Activated CD8-positive, alpha-beta memory T cell treated with anti-CD3 and anti-CD28 coated beads for 36 hours (primary cell): ENCODE data around the gene AFDN. TPM values are rescaled to one million over a fixed set of nuclear protein-coding genes. Genes with fewer than 3 reads are reported as not detected.

Experiments used
- CTCF ChIA-PET: fragments of 350-600 bp; sonication (Branson Sonifier 250); formaldehyde crosslinking; loops from one replicate; lab custom pipeline; 2021; ENCODE audit warnings: antibody characterized with exemption; lab: Charles Lee
- POLR2A ChIA-PET: fragments of 350-600 bp; sonication (Branson Sonifier 250); formaldehyde crosslinking; loops from one replicate; lab custom pipeline; 2021; ENCODE audit warnings: antibody characterized with exemption; lab: Charles Lee
- total RNA-seq, 2 experiments: library from RNA; stranded (reverse); gene quantifications; one replicate each; pipeline ENCODE4 v1.2.3, GENCODE V29; 2021

The AFDN gene
- 10 to 100 TPM; 25.5 to 29.6 TPM for total RNA-seq

- POLR2A ChIA-PET: no interaction called here
- CTCF ChIA-PET: no interaction called here
Measured at GRCh38 chr6:167826896-167827582, at the start of gene AFDN. TSS of gene AFDN (plus strand) at chr6:167826911. CDS start at chr6:167827133, 222 bp downstream.

- POLR2A ChIA-PET: no interaction called here
Measured at GRCh38 chr6:167778497-167779128, 48.1 kb upstream of the AFDN start.

GRCh38 chr6:167779129-167779992, 47.4 kb upstream of the AFDN start:
- CTCF ChIA-PET: interaction anchor here (0.5 kb wide), 1 partner anchor 40 kb away, joined by 3 read pairs; no protein-coding TSS in a partner anchor
- POLR2A ChIA-PET: no interaction called here

More at GRCh38 chr6:167778497-167779128, 48.1 kb upstream of the AFDN start:
- CTCF ChIA-PET: no interaction called here

- ChIA-PET POLR2A (no interaction called here), CTCF (interaction anchor here (0.5 kb wide), 1 partner anchor 39 kb away, joined by 3 read pairs; no protein-coding TSS in a partner anchor)
Measured at GRCh38 chr6:167779993-167780655, 46.6 kb upstream of the AFDN start.

- ChIA-PET POLR2A (no interaction called here), CTCF (interaction anchor here (0.6 kb wide), 1 partner anchor 1901 kb away, joined by 3 read pairs; no protein-coding TSS in a partner anchor)
Measured at GRCh38 chr6:167781066-167781767, 45.5 kb upstream of the AFDN start.

GRCh38 chr6:167781868-167782267, 44.8 kb upstream of the AFDN start:
- ChIA-PET POLR2A (no interaction called here), CTCF (no interaction called here)

- ChIA-PET POLR2A (no interaction called here), CTCF (no interaction called here)
Measured at GRCh38 chr6:167782698-167783517, 43.8 kb upstream of the AFDN start.

GRCh38 chr6:167786853-167787675, 39.6 kb upstream of the AFDN start:
- ChIA-PET CTCF (no interaction called here), POLR2A (no interaction called here)

- ChIA-PET CTCF (no interaction called here), POLR2A (no interaction called here)
Measured at GRCh38 chr6:167787896-167788562, 38.7 kb upstream of the AFDN start.

- ChIA-PET POLR2A (no interaction called here), CTCF (no interaction called here)
Measured at GRCh38 chr6:167788563-167788903, 38.2 kb upstream of the AFDN start.

GRCh38 chr6:167789358-167789757, 37.4 kb upstream of the AFDN start:
- CTCF ChIA-PET: no interaction called here
- POLR2A ChIA-PET: no interaction called here

- POLR2A ChIA-PET: no interaction called here
Measured at GRCh38 chr6:167791091-167791779, 35.5 kb upstream of the AFDN start.

GRCh38 chr6:167791780-167792478, 34.8 kb upstream of the AFDN start:
- ChIA-PET CTCF (no interaction called here), POLR2A (no interaction called here)

More at GRCh38 chr6:167791091-167791779, 35.5 kb upstream of the AFDN start:
- CTCF ChIA-PET: no interaction called here

- ChIA-PET CTCF (no interaction called here), POLR2A (no interaction called here)
Measured at GRCh38 chr6:167793421-167793820, 33.3 kb upstream of the AFDN start.
